PFSK-1 (cell line): Measurements from ENCODE around the gene SPDYE5.

ENCODE experiments used
- POLR2AphosphoS5 ChIP-seq: IDR thresholded peaks from 2 replicates; pipeline ENCODE4 v1.6.1; 2012; ENCODE audit warnings: low read depth, mild to moderate bottlenecking, control low read depth, low read length, moderate library complexity
- REST ChIP-seq, 2 experiments: IDR thresholded peaks; 2 replicates each; pipeline versions ENCODE4 v1.6.1 to v1.8.0; 2011 to 2012; ENCODE audit warnings: low read depth in 2 of 2, low read length in 2 of 2, control low read depth in 1 of 2, inconsistent platforms in 1 of 2, mild to moderate bottlenecking in 1 of 2, moderate library complexity in 1 of 2; ENCODE audit not compliant: insufficient read depth in 1 of 2
- SIN3A ChIP-seq: IDR thresholded peaks from 2 replicates; pipeline ENCODE4 v1.6.1; 2012; ENCODE audit warnings: mild to moderate bottlenecking, low read length, moderate library complexity, borderline replicate concordance; ENCODE audit not compliant: insufficient read depth
- TAF1 ChIP-seq: IDR thresholded peaks from 2 replicates; pipeline ENCODE4 v1.6.1; 2012; ENCODE audit warnings: low read length, control low read depth, borderline replicate concordance; ENCODE audit not compliant: insufficient read depth

DNA sequence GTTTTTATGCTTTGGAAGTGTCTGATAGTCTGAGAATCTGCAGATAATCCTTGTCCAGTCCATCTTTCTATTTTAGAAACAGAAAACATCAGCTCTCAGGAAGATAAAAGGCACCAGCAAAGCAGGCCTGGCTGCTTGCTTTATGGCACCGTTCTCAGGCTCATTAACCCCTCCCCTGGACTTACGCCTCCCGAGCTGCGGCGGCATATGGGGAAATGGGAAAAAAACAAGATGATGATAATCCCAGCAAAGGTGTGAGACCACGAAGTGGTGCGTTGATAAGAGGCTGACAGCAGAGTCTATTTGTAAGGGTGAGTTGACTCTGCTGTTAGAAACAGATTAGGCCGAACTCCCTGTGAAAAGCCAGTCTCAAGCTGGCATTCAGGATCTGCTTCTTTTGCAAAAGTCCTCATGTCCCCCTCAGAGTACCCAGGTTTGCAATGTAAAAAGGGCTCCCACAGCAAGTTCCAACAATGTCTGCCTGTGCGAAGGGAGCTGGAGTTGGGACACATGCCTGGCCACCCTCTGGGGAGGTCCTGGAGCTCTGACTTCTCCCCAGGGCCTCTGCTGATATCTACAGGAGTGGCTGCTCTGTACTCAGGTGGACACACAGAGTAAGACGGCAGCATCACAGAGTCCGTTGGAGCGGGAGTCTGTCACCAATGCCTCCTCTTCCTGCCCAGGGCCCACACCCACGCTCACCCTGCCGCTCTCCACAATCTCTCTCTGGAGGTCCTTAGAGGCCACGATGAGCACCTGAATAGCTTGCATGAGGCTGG lies 54.3 kb downstream of the SPDYE5 start:
- TF ChIP-seq SIN3A: no peak
- no peak for TF ChIP-seq REST (IDR thresholded peaks at IDR 0.05; ENCODE audit: insufficient read depth in 1 of 2, low read depth in 2 of 2, low read length in 2 of 2)
- TF ChIP-seq POLR2AphosphoS5: no peak
- no peak for TF ChIP-seq TAF1
